Fibroblast of lung (primary cell): ENCODE measurements around the gene MOBP.

Experiments
- CTCF ChIP-seq, 2 donors: IDR thresholded peaks in 1 of 2; conservative IDR thresholded peaks in 1 of 2; 1 replicate in 1 of 2; 2 replicates in 1 of 2; pipeline ENCODE4 v1.5.1; 2011 to 2012; ENCODE audit warnings: low read length in 2 of 2, control low read depth in 1 of 2, inconsistent platforms in 1 of 2, low read depth in 1 of 2, mild to moderate bottlenecking in 1 of 2
- EZH2 ChIP-seq: IDR thresholded peaks from 2 replicates; pipeline ENCODE4 v1.5.1; 2012; ENCODE audit warnings: low read length, control low read depth, mild to moderate bottlenecking; ENCODE audit errors: missing control alignments

- TF ChIP-seq CTCF (conservative IDR thresholded peaks at IDR 0.05 in 1 of 2, IDR thresholded peaks at IDR 0.05 in 1 of 2; ENCODE audit: low read depth in 1 of 2, low read length in 2 of 2) (no peak), EZH2 (no peak)
These were observed 51.6 kb downstream of the MOBP start for GRCh38 chr3:39519103-39519502.
